ENCODE results near the gene KAZN.

Gene KAZN

GRCh38 chr1:14843525-14843924, 245.0 kb downstream of the KAZN start:
- TF ChIP-seq, protein P1, sequence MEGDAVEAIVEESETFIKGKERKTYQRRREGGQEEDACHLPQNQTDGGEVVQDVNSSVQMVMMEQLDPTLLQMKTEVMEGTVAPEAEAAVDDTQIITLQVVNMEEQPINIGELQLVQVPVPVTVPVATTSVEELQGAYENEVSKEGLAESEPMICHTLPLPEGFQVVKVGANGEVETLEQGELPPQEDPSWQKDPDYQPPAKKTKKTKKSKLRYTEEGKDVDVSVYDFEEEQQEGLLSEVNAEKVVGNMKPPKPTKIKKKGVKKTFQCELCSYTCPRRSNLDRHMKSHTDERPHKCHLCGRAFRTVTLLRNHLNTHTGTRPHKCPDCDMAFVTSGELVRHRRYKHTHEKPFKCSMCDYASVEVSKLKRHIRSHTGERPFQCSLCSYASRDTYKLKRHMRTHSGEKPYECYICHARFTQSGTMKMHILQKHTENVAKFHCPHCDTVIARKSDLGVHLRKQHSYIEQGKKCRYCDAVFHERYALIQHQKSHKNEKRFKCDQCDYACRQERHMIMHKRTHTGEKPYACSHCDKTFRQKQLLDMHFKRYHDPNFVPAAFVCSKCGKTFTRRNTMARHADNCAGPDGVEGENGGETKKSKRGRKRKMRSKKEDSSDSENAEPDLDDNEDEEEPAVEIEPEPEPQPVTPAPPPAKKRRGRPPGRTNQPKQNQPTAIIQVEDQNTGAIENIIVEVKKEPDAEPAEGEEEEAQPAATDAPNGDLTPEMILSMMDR (IDR thresholded peaks at IDR 0.05; ENCODE audit: low read length, missing control alignments) = no peak
- H3K4me3 ChIP-seq (replicated peaks; ENCODE audit: low read depth, low read length) = no peak overlapping the region
- DNase-seq (ENCODE audit: low read depth) = no peak

GRCh38 chr1:14844356-14844755, 245.9 kb downstream of the KAZN start:
- H3K4me3 ChIP-seq (replicated peaks; ENCODE audit: low read depth, low read length) = no peak overlapping the region
- DNase-seq (ENCODE audit: low read depth) = no peak
- TF ChIP-seq, protein P1 (IDR thresholded peaks at IDR 0.05; ENCODE audit: low read length, missing control alignments) = no peak

GRCh38 chr1:14844923-14845617, 246.6 kb downstream of the KAZN start:
- no peak for DNase-seq (ENCODE audit: low read depth)
- TF ChIP-seq, protein P1 (IDR thresholded peaks at IDR 0.05; ENCODE audit: low read length, missing control alignments) = no peak
- H3K4me3 ChIP-seq (replicated peaks; ENCODE audit: low read depth, low read length) = no peak overlapping the region

- H3K4me3 ChIP-seq (replicated peaks; ENCODE audit: low read depth, low read length) = no peak overlapping the region
- DNase-seq (ENCODE audit: low read depth) = no peak
- TF ChIP-seq, protein P1 (IDR thresholded peaks at IDR 0.05; ENCODE audit: low read length, missing control alignments) = no peak
Observed at GRCh38 chr1:14845851-14846250, 247.4 kb downstream of the KAZN start.

- no peak overlapping the region for H3K4me3 ChIP-seq (replicated peaks; ENCODE audit: low read depth, low read length)
- no peak for DNase-seq (ENCODE audit: low read depth)
- TF ChIP-seq, protein P1 (IDR thresholded peaks at IDR 0.05; ENCODE audit: low read length, missing control alignments) = no peak
Observed at GRCh38 chr1:14846688-14847087, 248.2 kb downstream of the KAZN start.

- no peak overlapping the region for H3K4me3 ChIP-seq (replicated peaks; ENCODE audit: low read depth, low read length)
- TF ChIP-seq, protein P1 (IDR thresholded peaks at IDR 0.05; ENCODE audit: low read length, missing control alignments) = no peak
- no peak for DNase-seq (ENCODE audit: low read depth)
Observed at GRCh38 chr1:14848203-14848602, 249.7 kb downstream of the KAZN start.

DNA sequence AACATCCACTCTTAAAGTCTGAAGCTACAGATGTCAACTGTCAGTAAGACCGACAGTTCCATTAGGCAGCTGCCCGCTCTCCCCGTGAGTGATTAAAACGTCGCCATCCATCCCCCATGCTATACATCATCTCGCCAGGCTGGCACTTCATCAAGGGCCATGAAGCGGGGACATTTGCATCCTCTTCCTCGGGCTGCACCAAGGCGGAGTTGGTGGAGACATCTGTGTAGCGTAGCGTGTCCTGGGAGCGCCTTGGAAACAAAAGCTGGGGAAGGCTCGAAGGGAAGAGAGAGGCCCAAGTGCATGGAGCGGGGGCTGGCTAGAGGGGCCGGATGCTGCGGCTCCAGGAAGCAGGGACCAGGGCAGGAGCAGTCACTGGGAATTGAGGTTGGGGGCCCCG, 250.1 kb downstream of the KAZN start:
- DNase-seq (ENCODE audit: low read depth) = no peak
- TF ChIP-seq, protein P1 (IDR thresholded peaks at IDR 0.05; ENCODE audit: low read length, missing control alignments) = no peak

More for the DNA sequence above, 250.1 kb downstream of the KAZN start:
- no peak overlapping the region for H3K4me3 ChIP-seq (replicated peaks; ENCODE audit: low read depth, low read length)

Measured in fibroblast of pulmonary artery (primary cell).